ENCODE data around the gene KRT85. TPM values are rescaled to one million over a fixed set of nuclear protein-coding genes. Genes with fewer than 3 reads are reported as not detected.

The KRT85 gene
- total RNA-seq, 1 experiment from 2014 or later = not detected

GRCh38 chr12:52323001-52323400 is 44.3 kb downstream of the KRT85 start:
- Histone ChIP-seq H3K4me1 (replicated peaks; ENCODE audit: insufficient read depth) (peaks cover 9% of the 10 kb centered on the region), H3K27ac (no peak overlapping the region), H3K4me3 (no peak overlapping the region), H4K20me1 (ENCODE audit: insufficient read depth) (no peaks in the 10 kb centered on the region), H3K79me2 (ENCODE audit: low read depth) (no peaks in the 10 kb centered on the region), H3K9me2 (ENCODE audit: insufficient read depth) (no peaks in the 10 kb centered on the region), H3K27me3 (ENCODE audit: insufficient read depth, low read depth) (no peaks in the 10 kb centered on the region), H2AFZ (no peak overlapping the region), H3K36me3 (ENCODE audit: low read depth) (no peaks in the 10 kb centered on the region), H3F3A (ENCODE audit: insufficient read depth, low read depth) (no peaks in the 10 kb centered on the region), H3K9me3 (ENCODE audit: insufficient read depth, low read depth) (no peaks in the 10 kb centered on the region), H3K4me2 (no peak overlapping the region)
- no peak for DNase-seq
- ChIA-PET POLR2A (ENCODE audit: unreplicated experiment) (no interaction called here), CTCF (interaction anchor here (0.8 kb wide), 1 partner anchor 43 kb away, joined by 3 read pairs; no protein-coding TSS in a partner anchor)
- intact Hi-C loops (cut with micrococcal nuclease; ENCODE audit: unreplicated experiment) = no loop called here
- no TSS peak for BruUV-seq (replicated peaks)
- TF ChIP-seq, protein P1, sequence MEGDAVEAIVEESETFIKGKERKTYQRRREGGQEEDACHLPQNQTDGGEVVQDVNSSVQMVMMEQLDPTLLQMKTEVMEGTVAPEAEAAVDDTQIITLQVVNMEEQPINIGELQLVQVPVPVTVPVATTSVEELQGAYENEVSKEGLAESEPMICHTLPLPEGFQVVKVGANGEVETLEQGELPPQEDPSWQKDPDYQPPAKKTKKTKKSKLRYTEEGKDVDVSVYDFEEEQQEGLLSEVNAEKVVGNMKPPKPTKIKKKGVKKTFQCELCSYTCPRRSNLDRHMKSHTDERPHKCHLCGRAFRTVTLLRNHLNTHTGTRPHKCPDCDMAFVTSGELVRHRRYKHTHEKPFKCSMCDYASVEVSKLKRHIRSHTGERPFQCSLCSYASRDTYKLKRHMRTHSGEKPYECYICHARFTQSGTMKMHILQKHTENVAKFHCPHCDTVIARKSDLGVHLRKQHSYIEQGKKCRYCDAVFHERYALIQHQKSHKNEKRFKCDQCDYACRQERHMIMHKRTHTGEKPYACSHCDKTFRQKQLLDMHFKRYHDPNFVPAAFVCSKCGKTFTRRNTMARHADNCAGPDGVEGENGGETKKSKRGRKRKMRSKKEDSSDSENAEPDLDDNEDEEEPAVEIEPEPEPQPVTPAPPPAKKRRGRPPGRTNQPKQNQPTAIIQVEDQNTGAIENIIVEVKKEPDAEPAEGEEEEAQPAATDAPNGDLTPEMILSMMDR (conservative IDR thresholded peaks at IDR 0.05) = no peak
- no peak for TF ChIP-seq EZH2 (IDR thresholded peaks at IDR 0.05; ENCODE audit: low read depth)

- Histone ChIP-seq H3K27ac (no peak overlapping the region), H3K9me3 (ENCODE audit: insufficient read depth, low read depth) (no peaks in the 10 kb centered on the region), H4K20me1 (ENCODE audit: insufficient read depth) (no peaks in the 10 kb centered on the region), H3K27me3 (ENCODE audit: insufficient read depth, low read depth) (no peaks in the 10 kb centered on the region), H3K4me3 (no peak overlapping the region), H2AFZ (no peak overlapping the region), H3K36me3 (ENCODE audit: low read depth) (no peaks in the 10 kb centered on the region), H3K79me2 (ENCODE audit: low read depth) (no peaks in the 10 kb centered on the region), H3K4me2 (no peak overlapping the region), H3F3A (ENCODE audit: insufficient read depth, low read depth) (no peaks in the 10 kb centered on the region; the same call in 1 of the 2 replicates), H3K4me1 (replicated peaks; ENCODE audit: insufficient read depth) (peaks cover 2% of the 10 kb centered on the region), H3K9me2 (ENCODE audit: insufficient read depth) (no peaks in the 10 kb centered on the region)
- TF ChIP-seq, protein P1 (conservative IDR thresholded peaks at IDR 0.05) = no peak
- no peak for TF ChIP-seq EZH2 (IDR thresholded peaks at IDR 0.05; ENCODE audit: low read depth)
- POLR2A ChIA-PET (ENCODE audit: unreplicated experiment) = no interaction called here
- BruUV-seq (replicated peaks) = no TSS peak
- no peak for DNase-seq
- intact Hi-C loops (cut with micrococcal nuclease; ENCODE audit: unreplicated experiment) = no loop called here
- CTCF ChIA-PET = interaction anchor here (0.5 to 0.6 kb wide), 2 partner anchors 175 to 655 kb away, joined by 3 read pairs; no protein-coding TSS in a partner anchor
Observed at GRCh38 chr12:52322069-52322468, 45.2 kb downstream of the KRT85 start.

DNA sequence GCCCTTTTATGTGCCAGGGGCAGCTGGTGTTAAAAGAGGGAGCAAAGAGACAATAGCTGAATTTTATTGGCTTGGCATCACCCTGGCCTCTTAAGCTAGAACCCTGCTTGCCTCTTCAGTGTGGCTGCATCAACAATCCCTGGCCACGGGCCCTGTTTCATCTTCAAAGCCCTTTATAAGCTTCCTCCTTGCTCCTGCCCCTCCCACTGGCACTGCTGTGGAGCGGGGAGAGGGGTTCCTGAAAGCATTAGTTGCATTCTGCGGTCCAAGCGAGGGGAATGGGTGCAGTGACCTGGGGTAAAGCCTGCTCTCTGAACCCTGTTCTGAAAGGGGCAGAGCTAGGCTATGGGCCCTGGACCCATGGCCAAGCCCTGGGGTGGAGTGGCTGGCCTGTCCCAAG is 45.9 kb downstream of the KRT85 start:
- ChIA-PET POLR2A (ENCODE audit: unreplicated experiment) (interaction anchor here (0.6 kb wide), 1 partner anchor 40 kb away, joined by 3 read pairs; no protein-coding TSS in a partner anchor), CTCF (interaction anchor here (0.6 kb wide), 1 partner anchor 655 kb away, joined by 3 read pairs; no protein-coding TSS in a partner anchor)
- TF ChIP-seq EZH2 (IDR thresholded peaks at IDR 0.05; ENCODE audit: low read depth) = no peak
- TF ChIP-seq, protein P1 (conservative IDR thresholded peaks at IDR 0.05) = no peak
- no peaks in the 10 kb centered on the region for H3K79me2 ChIP-seq (ENCODE audit: low read depth)
- DNase-seq = no peak
- H3K4me2 ChIP-seq = no peak overlapping the region
- no TSS peak for BruUV-seq (replicated peaks)
- no peak overlapping the region for H3K27ac ChIP-seq
- H4K20me1 ChIP-seq (ENCODE audit: insufficient read depth) = no peaks in the 10 kb centered on the region
- H3F3A ChIP-seq (ENCODE audit: insufficient read depth, low read depth) = no peaks in the 10 kb centered on the region; the same call in 1 of the 2 replicates
- H3K4me1 ChIP-seq (replicated peaks; ENCODE audit: insufficient read depth) = no peaks in the 10 kb centered on the region
- intact Hi-C loops (cut with micrococcal nuclease; ENCODE audit: unreplicated experiment) = no loop called here
- H3K9me2 ChIP-seq (ENCODE audit: insufficient read depth) = no peaks in the 10 kb centered on the region
- no peak overlapping the region for H2AFZ ChIP-seq
- no peak overlapping the region for H3K4me3 ChIP-seq
- H3K9me3 ChIP-seq (ENCODE audit: insufficient read depth, low read depth) = no peaks in the 10 kb centered on the region
- no peaks in the 10 kb centered on the region for H3K27me3 ChIP-seq (ENCODE audit: insufficient read depth, low read depth)
- no peaks in the 10 kb centered on the region for H3K36me3 ChIP-seq (ENCODE audit: low read depth)

Measured in PC-9 (cell line).